ENCODE measurements around the gene USO1.
"Not testable (repeated sequence)": the region's sequence is repeated elsewhere in the genome, so short reads cannot be mapped to it uniquely, and the experiment has no call there.

USO1 gene

DNA sequence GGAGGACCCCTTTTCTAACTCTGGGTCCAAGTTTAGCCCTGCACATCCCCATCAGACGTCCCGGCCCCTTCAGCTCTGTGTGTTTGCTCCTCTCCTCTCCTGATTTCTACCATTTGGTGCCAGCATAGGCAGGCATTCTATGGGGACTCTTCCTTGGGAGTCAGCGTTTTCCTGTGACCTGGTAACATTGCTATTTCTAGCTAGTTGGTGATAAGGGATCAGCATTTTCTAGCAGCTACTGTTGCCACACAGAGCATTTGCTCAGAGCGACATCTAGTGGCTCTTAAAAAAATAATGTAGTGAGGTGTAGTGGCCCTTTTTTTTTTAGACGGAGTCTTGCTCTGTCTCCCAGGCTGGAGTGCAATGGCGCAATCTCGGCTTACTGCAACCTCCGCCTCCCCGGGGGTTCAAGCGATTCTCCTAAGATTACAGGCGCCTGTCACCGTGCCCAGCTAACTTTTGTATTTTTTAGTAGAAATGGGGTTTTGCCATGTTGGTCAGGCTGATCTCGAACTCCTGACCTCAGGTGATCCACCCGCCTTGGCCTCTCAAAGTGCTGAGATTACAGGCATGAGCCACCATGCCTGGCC, 123.9 kb downstream of the USO1 start:
- POLR2A ChIA-PET; H3K4me3 ChIP-seq (ENCODE audit: low read depth, low read length): not testable (repeated sequence)
- CTCF ChIA-PET = interaction anchor here (0.6 to 2.3 kb wide), 45 partner anchors 8 to 416 kb away, joined by 3 to 15 read pairs (median 4); partner anchors contain the start of gene USO1
- DNase-seq (ENCODE audit: low read depth, low spot score) = peak; percentile 82
- peak; percentile 55 for TF ChIP-seq CTCF (IDR thresholded peaks at IDR 0.05; ENCODE audit: insufficient read depth, low read length, missing control alignments)

DNA sequence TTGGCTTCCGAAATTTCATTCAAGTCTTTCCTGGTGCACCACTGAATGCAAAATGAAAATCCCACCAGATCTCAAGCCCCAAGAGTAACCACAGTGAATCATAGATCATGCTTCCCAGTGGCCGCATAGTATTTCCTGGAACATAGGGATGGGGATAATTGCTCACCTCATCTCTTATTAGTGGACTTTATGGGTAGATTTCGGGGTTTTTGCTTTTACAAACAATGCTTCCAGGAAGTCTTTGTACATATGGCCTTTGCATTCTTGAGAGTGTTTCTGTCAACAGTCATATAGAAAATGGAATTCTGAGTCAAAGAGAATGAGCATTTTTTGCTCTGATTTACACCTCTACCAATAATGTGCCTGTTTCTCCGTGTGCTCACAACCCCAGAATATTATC, 124.5 kb downstream of the USO1 start:
- POLR2A ChIA-PET = no interaction called here
- TF ChIP-seq CTCF (IDR thresholded peaks at IDR 0.05; ENCODE audit: insufficient read depth, low read length, missing control alignments) = no peak
- no peak overlapping the region for H3K4me3 ChIP-seq (ENCODE audit: low read depth, low read length)
- CTCF ChIA-PET = interaction anchor here (0.6 to 2.0 kb wide), 11 partner anchors 8 to 974 kb away, joined by 3 to 15 read pairs (median 5); partner anchors contain the start of gene USO1
- DNase-seq (ENCODE audit: low read depth, low spot score) = no peak

DNA sequence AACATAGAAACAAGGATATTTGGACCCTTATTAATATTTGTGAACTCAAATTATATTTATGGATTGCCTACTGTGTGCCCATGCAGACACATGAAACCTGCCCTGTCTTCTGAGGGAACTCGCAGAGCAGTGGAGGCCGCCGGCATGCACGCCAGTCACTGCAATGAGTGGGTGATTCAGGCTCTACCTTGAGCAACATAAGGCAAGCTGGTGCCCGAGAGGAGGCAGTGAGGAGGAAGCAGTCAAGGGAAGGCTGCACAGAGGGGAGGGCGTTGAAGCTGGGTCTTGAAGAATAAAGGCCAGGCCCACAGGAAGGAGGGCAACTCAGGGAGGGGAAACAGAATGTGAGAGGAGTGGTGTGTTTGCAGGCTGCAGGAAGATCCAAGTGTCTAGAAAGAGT, 125.1 kb downstream of the USO1 start:
- CTCF ChIA-PET = interaction anchor here (0.6 to 1.5 kb wide), 3 partner anchors 46 to 974 kb away, joined by 3 to 4 read pairs (median 3); no protein-coding TSS in a partner anchor
- no peak for TF ChIP-seq CTCF (IDR thresholded peaks at IDR 0.05; ENCODE audit: insufficient read depth, low read length, missing control alignments)
- DNase-seq (ENCODE audit: low read depth, low spot score) = no peak
- POLR2A ChIA-PET = no interaction called here
- H3K4me3 ChIP-seq (ENCODE audit: low read depth, low read length) = no peak overlapping the region

GRCh38 chr4:75858721-75859120, 134.3 kb downstream of the USO1 start:
- DNase-seq (ENCODE audit: low read depth, low spot score) = no peak
- H3K4me3 ChIP-seq (ENCODE audit: low read depth, low read length) = no peak overlapping the region
- ChIA-PET POLR2A (no interaction called here), CTCF (interaction anchor here (1.5 kb wide), 1 partner anchor 11 kb away, joined by 5 read pairs; no protein-coding TSS in a partner anchor)
- no peak for TF ChIP-seq CTCF (IDR thresholded peaks at IDR 0.05; ENCODE audit: insufficient read depth, low read length, missing control alignments)

GRCh38 chr4:75860606-75861005, 136.2 kb downstream of the USO1 start:
- no peak for DNase-seq (ENCODE audit: low read depth, low spot score)
- no peak overlapping the region for H3K4me3 ChIP-seq (ENCODE audit: low read depth, low read length)
- CTCF ChIA-PET = interaction anchor here (1.4 kb wide), 2 partner anchors 10 to 13 kb away, joined by 3 to 5 read pairs; no protein-coding TSS in a partner anchor
- no peak for TF ChIP-seq CTCF (IDR thresholded peaks at IDR 0.05; ENCODE audit: insufficient read depth, low read length, missing control alignments)
- POLR2A ChIA-PET = no interaction called here
